ENCODE data around the gene BTG3. TPM values are rescaled to one million over a fixed set of nuclear protein-coding genes. Genes with fewer than 3 reads are reported as not detected.

The BTG3 gene, protein sequence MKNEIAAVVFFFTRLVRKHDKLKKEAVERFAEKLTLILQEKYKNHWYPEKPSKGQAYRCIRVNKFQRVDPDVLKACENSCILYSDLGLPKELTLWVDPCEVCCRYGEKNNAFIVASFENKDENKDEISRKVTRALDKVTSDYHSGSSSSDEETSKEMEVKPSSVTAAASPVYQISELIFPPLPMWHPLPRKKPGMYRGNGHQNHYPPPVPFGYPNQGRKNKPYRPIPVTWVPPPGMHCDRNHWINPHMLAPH
- total RNA-seq = 10 to 100 TPM in 2 of 6 experiments, 1 to 10 TPM in 4; 1.1 to 14.3 (median 5.6) TPM
- long read RNA-seq, partial matches to known transcripts = 1 of 5 reads
- long read RNA-seq, other reads (novel, unspliced or antisense) = 0 of 5 reads

DNA sequence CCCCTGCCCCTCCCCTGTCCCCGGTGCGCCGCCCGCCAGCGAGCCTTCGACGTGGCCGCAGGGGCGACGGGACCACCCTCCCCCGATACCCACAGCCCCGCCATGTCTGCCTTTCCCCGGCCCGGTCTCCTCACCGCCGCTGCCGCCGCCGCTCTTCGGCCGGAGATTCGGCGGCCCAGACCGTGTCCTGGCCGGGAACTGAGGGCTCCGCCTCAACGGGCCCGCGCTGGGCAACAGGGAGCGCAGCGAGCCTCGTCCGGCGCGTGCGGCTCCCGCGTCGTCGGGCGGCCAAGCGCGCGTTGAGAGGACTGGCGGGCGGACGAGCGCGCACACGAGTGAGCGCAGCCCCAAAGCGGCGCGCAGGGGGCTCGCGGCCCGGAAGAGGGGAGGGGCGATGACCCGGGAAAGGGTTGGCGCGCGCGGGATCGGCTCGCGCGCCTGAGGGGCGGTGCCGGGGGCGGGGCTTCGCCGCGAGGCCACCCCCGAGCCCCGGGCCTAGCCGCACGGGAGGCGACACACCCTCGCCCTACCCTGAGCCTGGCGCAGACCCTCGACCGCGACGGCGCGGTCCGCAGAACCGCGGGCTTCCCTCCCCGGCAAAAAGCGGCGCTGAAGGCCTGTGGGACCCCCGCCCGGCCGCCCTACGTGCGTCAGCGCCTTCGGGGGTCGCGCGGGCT is at the start of gene BTG3:
BTG3 (minus strand) TSS at position 337 of the 677 bp plus-strand sequence. CDS start 3,757 bp downstream, outside the sequence.
- TF ChIP-seq POLR2A (IDR thresholded peaks at IDR 0.05) = peak; percentile 95
- TF ChIP-seq, protein P1, sequence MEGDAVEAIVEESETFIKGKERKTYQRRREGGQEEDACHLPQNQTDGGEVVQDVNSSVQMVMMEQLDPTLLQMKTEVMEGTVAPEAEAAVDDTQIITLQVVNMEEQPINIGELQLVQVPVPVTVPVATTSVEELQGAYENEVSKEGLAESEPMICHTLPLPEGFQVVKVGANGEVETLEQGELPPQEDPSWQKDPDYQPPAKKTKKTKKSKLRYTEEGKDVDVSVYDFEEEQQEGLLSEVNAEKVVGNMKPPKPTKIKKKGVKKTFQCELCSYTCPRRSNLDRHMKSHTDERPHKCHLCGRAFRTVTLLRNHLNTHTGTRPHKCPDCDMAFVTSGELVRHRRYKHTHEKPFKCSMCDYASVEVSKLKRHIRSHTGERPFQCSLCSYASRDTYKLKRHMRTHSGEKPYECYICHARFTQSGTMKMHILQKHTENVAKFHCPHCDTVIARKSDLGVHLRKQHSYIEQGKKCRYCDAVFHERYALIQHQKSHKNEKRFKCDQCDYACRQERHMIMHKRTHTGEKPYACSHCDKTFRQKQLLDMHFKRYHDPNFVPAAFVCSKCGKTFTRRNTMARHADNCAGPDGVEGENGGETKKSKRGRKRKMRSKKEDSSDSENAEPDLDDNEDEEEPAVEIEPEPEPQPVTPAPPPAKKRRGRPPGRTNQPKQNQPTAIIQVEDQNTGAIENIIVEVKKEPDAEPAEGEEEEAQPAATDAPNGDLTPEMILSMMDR (IDR thresholded peaks at IDR 0.05) = no peak
- ATAC-seq = peak; percentile 85 to 96 (median 94)
- DNase-seq = peak; percentile 80 to 87 (median 86)
- intact Hi-C loops (cut with DNase I) = no loop called here
- H3K4me3 ChIP-seq = peak within 1 kb of the TSS; percentile 62 to 72 (median 67)
- H3K27ac ChIP-seq = peak within 1 kb of the TSS; percentile 71 to 84 (median 73)
- H3K9me3 ChIP-seq = no peaks in the 10 kb centered on the region
- H3K27me3 ChIP-seq = no peaks in the 10 kb centered on the region
- H3K4me1 ChIP-seq = no peaks in the 10 kb centered on the region
- no CpG with 5 or more reads among the region's 102 CpGs for WGBS (ENCODE audit: insufficient coverage, low coverage, low lambda C conversion rate, missing lambda C conversion rate)
- H3K36me3 ChIP-seq = no peaks in the 10 kb centered on the region

DNA sequence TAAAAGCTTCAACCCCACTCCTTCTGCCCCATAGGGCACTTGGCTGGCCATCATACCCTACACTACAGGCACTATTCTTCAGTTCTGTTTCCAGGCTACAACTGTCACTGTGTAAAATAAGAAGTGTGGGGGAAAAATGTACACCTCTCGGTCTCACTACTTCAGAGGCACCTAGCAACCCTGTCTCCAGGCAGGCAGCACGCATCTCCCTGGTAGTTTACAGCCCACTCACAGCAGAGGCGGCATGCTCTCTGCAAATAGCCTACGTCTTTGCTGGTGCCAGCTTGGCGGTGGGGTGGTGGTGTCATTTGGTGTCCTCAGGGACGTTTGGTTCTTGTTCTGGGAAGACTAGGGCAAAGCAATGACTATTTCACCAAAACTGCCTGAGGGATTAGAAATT is 48.2 kb upstream of the BTG3 start:
- Histone ChIP-seq H3K27ac (no peak overlapping the region), H3K4me1 (no peaks in the 10 kb centered on the region), H3K9me3 (no peaks in the 10 kb centered on the region), H3K36me3 (no peaks in the 10 kb centered on the region), H3K4me3 (no peak overlapping the region), H3K27me3 (no peaks in the 10 kb centered on the region)
- TF ChIP-seq POLR2A (IDR thresholded peaks at IDR 0.05) = no peak
- TF ChIP-seq, protein P1 (IDR thresholded peaks at IDR 0.05) = no peak
- WGBS (ENCODE audit: insufficient coverage, low coverage, low lambda C conversion rate, missing lambda C conversion rate) = 69% methylated on average over 6 of the region's 6 CpGs
- ATAC-seq = no peak
- no peak for DNase-seq
- intact Hi-C loops (cut with DNase I) = no loop called here

DNA sequence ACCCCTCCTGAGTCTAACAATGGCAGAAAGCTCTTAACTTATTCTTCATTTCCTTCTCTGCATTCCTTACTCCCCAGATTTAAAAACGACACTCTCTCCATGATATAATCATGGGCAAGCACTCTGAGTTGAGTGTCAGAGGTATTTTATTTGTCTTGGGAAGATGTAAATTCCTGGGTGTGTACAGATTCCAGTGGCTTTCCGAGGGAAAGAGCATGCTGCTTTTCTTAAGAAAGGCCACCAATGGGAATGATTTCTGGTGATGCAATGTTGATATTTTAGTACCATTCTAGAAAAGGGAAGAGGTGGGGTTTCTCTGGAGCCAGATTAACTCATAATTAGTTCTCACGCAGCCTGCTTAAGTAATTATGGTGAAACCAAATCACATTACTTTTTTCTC is 47.8 kb upstream of the BTG3 start:
- TF ChIP-seq, protein P1 (IDR thresholded peaks at IDR 0.05) = no peak
- no peak for TF ChIP-seq POLR2A (IDR thresholded peaks at IDR 0.05)
- ATAC-seq (no peak), DNase-seq (no peak)
- Histone ChIP-seq H3K4me3 (no peak overlapping the region), H3K4me1 (no peaks in the 10 kb centered on the region), H3K27ac (no peak overlapping the region), H3K36me3 (no peaks in the 10 kb centered on the region), H3K27me3 (no peaks in the 10 kb centered on the region), H3K9me3 (no peaks in the 10 kb centered on the region)
- 25% methylated on average over 3 of the region's 3 CpGs for WGBS (ENCODE audit: insufficient coverage, low coverage, low lambda C conversion rate, missing lambda C conversion rate)
- intact Hi-C loops (cut with DNase I) = no loop called here

DNA sequence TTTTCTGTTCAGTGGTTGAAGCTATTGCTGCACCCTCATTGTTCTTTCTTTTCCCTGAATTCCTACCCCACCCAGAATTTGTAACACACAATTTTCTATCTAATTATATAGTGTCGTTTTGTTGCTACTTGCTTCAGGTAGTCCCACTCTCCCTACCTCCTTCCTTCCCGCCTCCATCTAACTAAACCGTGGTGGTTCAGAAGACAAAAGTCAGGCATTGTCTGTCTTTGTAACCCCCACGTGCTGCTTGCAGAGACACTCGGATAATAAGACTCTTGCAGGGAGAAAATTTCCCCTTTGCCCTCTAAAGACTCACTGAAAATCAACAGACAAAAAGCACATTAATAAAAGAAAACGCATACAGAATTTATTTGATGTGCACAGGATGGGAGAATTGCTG is 46.2 kb upstream of the BTG3 start:
- TF ChIP-seq POLR2A (IDR thresholded peaks at IDR 0.05) = no peak
- TF ChIP-seq, protein P1 (IDR thresholded peaks at IDR 0.05) = no peak
- intact Hi-C loops (cut with DNase I) = no loop called here
- Histone ChIP-seq H3K4me3 (no peak overlapping the region), H3K27ac (no peak overlapping the region), H3K9me3 (no peaks in the 10 kb centered on the region), H3K4me1 (no peaks in the 10 kb centered on the region), H3K27me3 (no peaks in the 10 kb centered on the region), H3K36me3 (no peaks in the 10 kb centered on the region)
- 55% methylated on average over 6 of the region's 6 CpGs for WGBS (ENCODE audit: insufficient coverage, low coverage, low lambda C conversion rate, missing lambda C conversion rate)
- ATAC-seq (no peak), DNase-seq (no peak)

All from right lobe of liver (tissue), 6 donors.